Panc1 (cell line): ENCODE measurements around the gene FAM53B. TPM values are rescaled to one million over a fixed set of nuclear protein-coding genes. Genes with fewer than 3 reads are reported as not detected.

Source experiments
- ATAC-seq: fragments of 200-7000 bp; cut with Tn5 transposase; 2 replicates; pipeline ENCODE4 v1.9.1; 2020; ENCODE audit warnings: mild to moderate bottlenecking, moderate library complexity
- BruUV-seq: library from RNA; stranded (reverse); fragments of 400-500 nt; replicated peaks from 2 replicates; lab custom pipeline; 2021; lab: Mats Ljungman, UMichigan
- CTCF ChIA-PET: fragments of 300-600 bp; sonication (Branson Sonifier 250); formaldehyde crosslinking; loops from one replicate; lab custom pipeline; 2022; ENCODE audit warnings: antibody characterized with exemption; lab: Charles Lee
- POLR2A ChIA-PET: fragments of 300-600 bp; sonication (Branson Sonifier 250); formaldehyde crosslinking; loops from one replicate; lab custom pipeline; 2022; ENCODE audit warnings: antibody characterized with exemption; lab: Charles Lee
- DNase-seq: peaks from one replicate; pipeline ENCODE4 v3.0.0-alpha.2; 2010; ENCODE audit warnings: low read depth, low spot score
- H3K27ac ChIP-seq: 2 replicates; pipeline ENCODE4 v1.5.1; 2011; ENCODE audit warnings: mild to moderate bottlenecking, low read length, inconsistent platforms
- H3K27me3 ChIP-seq: fragments of 200-500 bp; sonication (Bioruptor generic); 2 replicates; pipeline ENCODE4 v1.6.0; 2014; ENCODE audit warnings: low read length, inconsistent platforms; ENCODE audit not compliant: control insufficient read depth, insufficient read depth
- H3K36me3 ChIP-seq: fragments of 200-500 bp; sonication (Bioruptor generic); 2 replicates; pipeline ENCODE4 v1.5.1; 2014; ENCODE audit warnings: inconsistent platforms, mild to moderate bottlenecking, low read length, moderate library complexity; ENCODE audit not compliant: control insufficient read depth, insufficient read depth
- H3K4me1 ChIP-seq: 2 replicates; pipeline ENCODE4 v1.5.1; 2011; ENCODE audit warnings: inconsistent platforms, mild to moderate bottlenecking, low read length, moderate library complexity; ENCODE audit not compliant: control insufficient read depth, insufficient read depth
- H3K4me3 ChIP-seq, 2 experiments: 2 replicates each; pipeline ENCODE4 v1.5.1; 2011 to 2012; ENCODE audit warnings: low read depth in 2 of 2, low read length in 2 of 2, mild to moderate bottlenecking in 2 of 2, inconsistent platforms in 1 of 2, moderate library complexity in 1 of 2
- H3K9me3 ChIP-seq: fragments of 200-500 bp; sonication (Bioruptor generic); 2 replicates; pipeline ENCODE4 v1.5.1; 2014; ENCODE audit warnings: low read depth, mild to moderate bottlenecking, inconsistent platforms, low read length, moderate library complexity; ENCODE audit not compliant: control insufficient read depth, insufficient read depth
- POLR2AphosphoS5 ChIP-seq: IDR thresholded peaks from 2 replicates; pipeline ENCODE4 v1.6.1; 2012; ENCODE audit warnings: mild to moderate bottlenecking, low read depth, low read length, moderate library complexity
- SIN3A ChIP-seq: IDR thresholded peaks from 2 replicates; pipeline ENCODE4 v1.6.1; 2012; ENCODE audit warnings: low read depth, mild to moderate bottlenecking, low read length, moderate library complexity, borderline replicate concordance; ENCODE audit not compliant: insufficient read depth
- TCF7L2 ChIP-seq: IDR thresholded peaks from 2 replicates; pipeline ENCODE4 v1.6.1; 2011; ENCODE audit warnings: mild to moderate bottlenecking, low read depth, low read length, inconsistent platforms
- in situ Hi-C: cut with HindIII; loops from 2 replicates; pipeline ENCODE4 v1.10.0; 2016; ENCODE audit warnings: low sequenced_read_pairs, low pct_unique_long_range_greater_than_20kb
- intact Hi-C: fragments of 100-400 bp; cut with micrococcal nuclease; formaldehyde crosslinking; loops from one replicate; pipeline ENCODE4 v1.10.0; 2022; ENCODE audit not compliant: unreplicated experiment
- total RNA-seq: library from RNA; stranded (reverse); gene quantifications from one replicate; pipeline ENCODE4 v1.2.1, GENCODE V29; 2021; ENCODE audit not compliant: unreplicated experiment
- TF ChIP-seq, protein P1 (sequence below): fragments of 450-650 bp; IDR thresholded peaks from 2 replicates; pipeline ENCODE4 v1.5.1; 2017; ENCODE audit warnings: mild to moderate bottlenecking
- TF ChIP-seq, protein P2 (sequence below), 2 experiments: IDR thresholded peaks; 2 replicates each; pipeline ENCODE4 v1.6.1; 2011 to 2012; ENCODE audit warnings: low read depth in 2 of 2, control low read depth in 1 of 2, low read length in 1 of 2, mild to moderate bottlenecking in 1 of 2, moderate library complexity in 1 of 2; ENCODE audit not compliant: insufficient read depth in 1 of 2

The FAM53B gene
- total RNA-seq, 1 experiment from 2014 or later, result 42.5 TPM

DNA sequence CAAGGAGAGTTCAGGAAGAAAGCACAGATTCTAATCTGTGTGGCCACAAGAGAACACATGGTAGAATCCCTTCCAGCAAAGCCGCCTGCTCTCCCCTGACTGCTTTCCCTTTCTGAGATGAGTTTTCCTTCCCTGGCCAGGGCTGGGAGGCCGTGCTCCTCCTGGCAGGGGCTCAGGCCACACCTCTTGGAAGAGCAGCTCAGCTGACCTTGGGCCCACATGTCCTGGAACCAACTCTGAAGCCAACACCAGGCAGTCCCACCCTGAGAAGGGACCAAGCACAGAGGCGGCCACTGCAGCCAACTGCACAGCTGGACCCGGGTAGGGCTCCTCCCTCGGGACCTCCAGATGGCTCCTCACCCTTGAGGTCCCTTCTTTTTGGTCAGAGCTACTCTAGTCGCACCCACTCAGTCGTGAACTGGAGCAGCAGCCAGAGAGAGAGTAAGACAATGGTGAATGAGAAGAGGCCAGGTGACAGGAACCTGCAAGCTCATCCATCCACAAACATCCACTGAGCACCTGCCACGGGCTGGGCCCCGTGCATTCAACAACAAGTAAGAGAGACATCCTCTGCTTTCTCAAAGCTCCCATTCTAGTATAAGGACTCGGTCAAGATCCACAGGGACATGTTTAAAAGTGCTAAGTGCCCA lies 40.3 kb downstream of the FAM53B start:
- ChIA-PET POLR2A (no interaction called here), CTCF (interaction anchor here (1.3 kb wide), 1 partner anchor 37 kb away, joined by 3 read pairs; no protein-coding TSS in a partner anchor)
- ATAC-seq (no peak), DNase-seq (no peak)
- Histone ChIP-seq H3K4me3 (no peak overlapping the region), H3K9me3 (no peaks in the 10 kb centered on the region), H3K36me3 (no peaks in the 10 kb centered on the region), H3K4me1 (peaks cover 11% of the 10 kb centered on the region), H3K27ac (no peak overlapping the region), H3K27me3 (no peaks in the 10 kb centered on the region)
- in situ Hi-C loops (no loop called here), intact Hi-C loops (no loop called here)
- TF ChIP-seq, protein P1, sequence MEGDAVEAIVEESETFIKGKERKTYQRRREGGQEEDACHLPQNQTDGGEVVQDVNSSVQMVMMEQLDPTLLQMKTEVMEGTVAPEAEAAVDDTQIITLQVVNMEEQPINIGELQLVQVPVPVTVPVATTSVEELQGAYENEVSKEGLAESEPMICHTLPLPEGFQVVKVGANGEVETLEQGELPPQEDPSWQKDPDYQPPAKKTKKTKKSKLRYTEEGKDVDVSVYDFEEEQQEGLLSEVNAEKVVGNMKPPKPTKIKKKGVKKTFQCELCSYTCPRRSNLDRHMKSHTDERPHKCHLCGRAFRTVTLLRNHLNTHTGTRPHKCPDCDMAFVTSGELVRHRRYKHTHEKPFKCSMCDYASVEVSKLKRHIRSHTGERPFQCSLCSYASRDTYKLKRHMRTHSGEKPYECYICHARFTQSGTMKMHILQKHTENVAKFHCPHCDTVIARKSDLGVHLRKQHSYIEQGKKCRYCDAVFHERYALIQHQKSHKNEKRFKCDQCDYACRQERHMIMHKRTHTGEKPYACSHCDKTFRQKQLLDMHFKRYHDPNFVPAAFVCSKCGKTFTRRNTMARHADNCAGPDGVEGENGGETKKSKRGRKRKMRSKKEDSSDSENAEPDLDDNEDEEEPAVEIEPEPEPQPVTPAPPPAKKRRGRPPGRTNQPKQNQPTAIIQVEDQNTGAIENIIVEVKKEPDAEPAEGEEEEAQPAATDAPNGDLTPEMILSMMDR, result no peak
- TF ChIP-seq TCF7L2 (no peak), POLR2AphosphoS5 (no peak), SIN3A (no peak)
- TF ChIP-seq, protein P2, sequence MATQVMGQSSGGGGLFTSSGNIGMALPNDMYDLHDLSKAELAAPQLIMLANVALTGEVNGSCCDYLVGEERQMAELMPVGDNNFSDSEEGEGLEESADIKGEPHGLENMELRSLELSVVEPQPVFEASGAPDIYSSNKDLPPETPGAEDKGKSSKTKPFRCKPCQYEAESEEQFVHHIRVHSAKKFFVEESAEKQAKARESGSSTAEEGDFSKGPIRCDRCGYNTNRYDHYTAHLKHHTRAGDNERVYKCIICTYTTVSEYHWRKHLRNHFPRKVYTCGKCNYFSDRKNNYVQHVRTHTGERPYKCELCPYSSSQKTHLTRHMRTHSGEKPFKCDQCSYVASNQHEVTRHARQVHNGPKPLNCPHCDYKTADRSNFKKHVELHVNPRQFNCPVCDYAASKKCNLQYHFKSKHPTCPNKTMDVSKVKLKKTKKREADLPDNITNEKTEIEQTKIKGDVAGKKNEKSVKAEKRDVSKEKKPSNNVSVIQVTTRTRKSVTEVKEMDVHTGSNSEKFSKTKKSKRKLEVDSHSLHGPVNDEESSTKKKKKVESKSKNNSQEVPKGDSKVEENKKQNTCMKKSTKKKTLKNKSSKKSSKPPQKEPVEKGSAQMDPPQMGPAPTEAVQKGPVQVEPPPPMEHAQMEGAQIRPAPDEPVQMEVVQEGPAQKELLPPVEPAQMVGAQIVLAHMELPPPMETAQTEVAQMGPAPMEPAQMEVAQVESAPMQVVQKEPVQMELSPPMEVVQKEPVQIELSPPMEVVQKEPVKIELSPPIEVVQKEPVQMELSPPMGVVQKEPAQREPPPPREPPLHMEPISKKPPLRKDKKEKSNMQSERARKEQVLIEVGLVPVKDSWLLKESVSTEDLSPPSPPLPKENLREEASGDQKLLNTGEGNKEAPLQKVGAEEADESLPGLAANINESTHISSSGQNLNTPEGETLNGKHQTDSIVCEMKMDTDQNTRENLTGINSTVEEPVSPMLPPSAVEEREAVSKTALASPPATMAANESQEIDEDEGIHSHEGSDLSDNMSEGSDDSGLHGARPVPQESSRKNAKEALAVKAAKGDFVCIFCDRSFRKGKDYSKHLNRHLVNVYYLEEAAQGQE (IDR thresholded peaks at IDR 0.05; ENCODE audit: insufficient read depth in 1 of 2, low read depth in 2 of 2, low read length in 1 of 2), result no peak
- BruUV-seq, result no TSS peak

DNA sequence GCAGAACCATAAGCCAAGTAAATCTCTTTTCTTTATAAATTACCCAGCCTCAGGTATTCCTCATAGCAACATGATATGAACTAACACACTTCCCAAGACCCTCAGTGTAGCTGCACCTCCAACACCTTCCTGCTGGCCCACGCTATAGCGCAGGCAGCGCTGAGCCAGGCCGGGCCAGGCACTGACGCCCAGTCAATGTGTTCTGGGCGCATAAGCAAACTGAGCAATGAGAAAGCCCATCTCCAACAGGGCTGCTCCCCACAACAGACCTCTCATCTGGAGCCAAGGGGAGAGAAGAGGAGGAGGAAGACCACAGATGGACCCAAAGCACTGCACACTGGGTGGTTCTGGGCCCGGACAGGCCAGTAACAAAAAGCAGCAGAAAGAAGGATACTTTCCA lies 40.8 kb downstream of the FAM53B start:
- Histone ChIP-seq H3K27me3 (no peaks in the 10 kb centered on the region), H3K9me3 (no peaks in the 10 kb centered on the region), H3K27ac (no peak overlapping the region), H3K4me1 (peaks cover 6% of the 10 kb centered on the region), H3K36me3 (no peaks in the 10 kb centered on the region), H3K4me3 (no peak overlapping the region)
- CTCF ChIA-PET, result no interaction called here
- no peak for ATAC-seq
- POLR2A ChIA-PET, result no interaction called here
- no TSS peak for BruUV-seq
- TF ChIP-seq SIN3A, result no peak
- TF ChIP-seq, protein P1, result no peak
- TF ChIP-seq TCF7L2, result no peak
- TF ChIP-seq, protein P2 (IDR thresholded peaks at IDR 0.05; ENCODE audit: insufficient read depth in 1 of 2, low read depth in 2 of 2, low read length in 1 of 2), result no peak
- no peak for TF ChIP-seq POLR2AphosphoS5
- DNase-seq, result no peak
- in situ Hi-C loops (no loop called here), intact Hi-C loops (no loop called here)
